Upper lobe of right lung (tissue), 1 donor: ENCODE results near the gene KANK4. TPM values are rescaled to one million over a fixed set of nuclear protein-coding genes. Genes with fewer than 3 reads are reported as not detected.
A peak's percentile ranks its signal among the peaks of the same experiment; 100 is the strongest.

ENCODE experiments used
- ATAC-seq: fragments of 200-7000 bp; cut with Tn5 transposase; one replicate; pipeline ENCODE4 v1.9.1; 2020; ENCODE audit warnings: mild to moderate bottlenecking, moderate library complexity
- DNase-seq: peaks from one replicate; pipeline ENCODE4 v3.0.0-alpha.2; 2020
- H3K27ac ChIP-seq: fragments of 200-600 bp; one replicate; pipeline ENCODE4 v1.8.0; 2022
- H3K27me3 ChIP-seq: fragments of 200-600 bp; one replicate; pipeline ENCODE4 v1.8.0; 2022; ENCODE audit warnings: mild to moderate bottlenecking
- H3K36me3 ChIP-seq: fragments of 200-600 bp; one replicate; pipeline ENCODE4 v1.8.0; 2022
- H3K4me1 ChIP-seq: fragments of 200-600 bp; one replicate; pipeline ENCODE4 v1.8.0; 2022
- H3K4me3 ChIP-seq: fragments of 200-600 bp; one replicate; pipeline ENCODE4 v1.8.0; 2022; ENCODE audit warnings: mild to moderate bottlenecking
- H3K9me3 ChIP-seq: fragments of 200-600 bp; one replicate; pipeline ENCODE4 v1.8.0; 2022
- intact Hi-C: fragments of 100-400 bp; cut with DNase I; formaldehyde crosslinking; loops from one replicate; pipeline ENCODE4 v1.11.0; 2022
- total RNA-seq: library from RNA; stranded (reverse); fragmentation: NEBNext Ultra II Directional; extraction: Animal tissue kit (Norgen Biotek cat#: 25700); gene quantifications from one replicate; pipeline ENCODE4 v1.2.1, GENCODE V29; 2021
- TF ChIP-seq, protein P1 (sequence below): fragments of 200-600 bp; IDR thresholded peaks from one replicate; pipeline ENCODE4 v1.8.0; 2022; ENCODE audit warnings: antibody characterized with exemption
- donor health status: DM: no; HTN: yes; CAD: no; lungs with severe emphysema.

The KANK4 gene
- total RNA-seq, 1 donor from 2014 or later: 6.4 TPM

- Histone ChIP-seq H3K4me1 (no peaks in the 10 kb centered on the region), H3K4me3 (no peak overlapping the region), H3K9me3 (peaks cover 7% of the 10 kb centered on the region), H3K36me3 (no peaks in the 10 kb centered on the region), H3K27me3 (no peaks in the 10 kb centered on the region), H3K27ac (no peak overlapping the region)
- TF ChIP-seq, protein P1, sequence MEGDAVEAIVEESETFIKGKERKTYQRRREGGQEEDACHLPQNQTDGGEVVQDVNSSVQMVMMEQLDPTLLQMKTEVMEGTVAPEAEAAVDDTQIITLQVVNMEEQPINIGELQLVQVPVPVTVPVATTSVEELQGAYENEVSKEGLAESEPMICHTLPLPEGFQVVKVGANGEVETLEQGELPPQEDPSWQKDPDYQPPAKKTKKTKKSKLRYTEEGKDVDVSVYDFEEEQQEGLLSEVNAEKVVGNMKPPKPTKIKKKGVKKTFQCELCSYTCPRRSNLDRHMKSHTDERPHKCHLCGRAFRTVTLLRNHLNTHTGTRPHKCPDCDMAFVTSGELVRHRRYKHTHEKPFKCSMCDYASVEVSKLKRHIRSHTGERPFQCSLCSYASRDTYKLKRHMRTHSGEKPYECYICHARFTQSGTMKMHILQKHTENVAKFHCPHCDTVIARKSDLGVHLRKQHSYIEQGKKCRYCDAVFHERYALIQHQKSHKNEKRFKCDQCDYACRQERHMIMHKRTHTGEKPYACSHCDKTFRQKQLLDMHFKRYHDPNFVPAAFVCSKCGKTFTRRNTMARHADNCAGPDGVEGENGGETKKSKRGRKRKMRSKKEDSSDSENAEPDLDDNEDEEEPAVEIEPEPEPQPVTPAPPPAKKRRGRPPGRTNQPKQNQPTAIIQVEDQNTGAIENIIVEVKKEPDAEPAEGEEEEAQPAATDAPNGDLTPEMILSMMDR: no peak
- DNase-seq (no peak), ATAC-seq (no peak)
- intact Hi-C loops: no loop called here
Measured at GRCh38 chr1:62212411-62212810, 106.8 kb downstream of the KANK4 start.

DNA sequence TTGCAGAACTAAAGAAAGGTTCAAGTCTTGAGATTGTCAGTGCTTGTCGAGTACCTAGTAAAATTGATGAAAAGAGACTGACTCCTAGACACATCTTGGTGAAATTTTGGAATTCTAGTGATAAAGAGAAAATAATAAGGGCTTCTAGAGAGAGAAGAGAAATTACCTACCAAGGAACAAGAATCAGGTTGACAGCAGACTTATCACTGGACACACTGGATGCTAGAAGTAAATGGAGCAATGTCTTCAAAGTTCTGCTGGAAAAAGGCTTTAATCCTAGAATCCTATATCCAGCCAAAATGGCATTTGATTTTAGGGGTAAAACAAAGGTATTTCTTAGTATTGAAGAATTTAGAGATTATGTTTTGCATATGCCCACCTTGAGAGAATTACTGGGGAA is 108.3 kb downstream of the KANK4 start:
- intact Hi-C loops: no loop called here
- no peaks in the 10 kb centered on the region for H3K27me3 ChIP-seq
- H3K27ac ChIP-seq: no peak overlapping the region
- ATAC-seq: no peak
- H3K4me1 ChIP-seq: no peaks in the 10 kb centered on the region
- H3K9me3 ChIP-seq: peaks cover 7% of the 10 kb centered on the region
- no peaks in the 10 kb centered on the region for H3K36me3 ChIP-seq
- H3K4me3 ChIP-seq: no peak overlapping the region
- no peak for DNase-seq
- TF ChIP-seq, protein P1: no peak

DNA sequence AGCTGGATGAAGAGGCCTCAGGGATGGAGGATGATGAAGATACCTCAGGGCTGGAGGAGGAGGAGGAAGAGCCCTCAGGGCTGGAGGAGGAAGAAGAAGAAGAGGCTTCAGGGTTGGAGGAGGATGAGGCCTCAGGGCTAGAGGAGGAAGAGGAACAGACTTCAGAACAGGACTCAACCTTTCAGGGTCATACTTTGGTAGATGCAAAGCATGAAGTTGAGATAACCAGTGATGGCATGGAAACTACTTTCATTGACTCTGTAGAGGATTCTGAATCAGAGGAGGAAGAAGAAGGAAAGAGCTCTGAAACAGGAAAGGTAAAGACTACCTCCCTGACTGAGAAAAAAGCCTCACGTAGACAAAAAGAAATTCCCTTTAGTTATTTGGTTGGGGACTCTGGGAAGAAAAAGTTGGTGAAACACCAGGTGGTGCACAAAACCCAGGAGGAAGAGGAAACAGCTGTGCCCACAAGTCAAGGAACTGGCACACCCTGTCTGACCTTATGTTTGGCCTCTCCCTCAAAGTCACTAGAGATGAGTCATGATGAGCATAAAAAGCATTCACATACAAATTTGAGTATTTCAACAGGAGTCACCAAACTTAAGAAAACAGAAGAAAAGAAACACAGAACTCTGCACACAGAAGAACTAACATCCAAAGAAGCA is 109.2 kb downstream of the KANK4 start:
- TF ChIP-seq, protein P1: no peak
- Histone ChIP-seq H3K27me3 (no peaks in the 10 kb centered on the region), H3K36me3 (no peaks in the 10 kb centered on the region), H3K4me3 (no peak overlapping the region), H3K9me3 (peaks cover 7% of the 10 kb centered on the region), H3K27ac (no peak overlapping the region), H3K4me1 (no peaks in the 10 kb centered on the region)
- ATAC-seq (no peak), DNase-seq (no peak)
- intact Hi-C loops: no loop called here

DNA sequence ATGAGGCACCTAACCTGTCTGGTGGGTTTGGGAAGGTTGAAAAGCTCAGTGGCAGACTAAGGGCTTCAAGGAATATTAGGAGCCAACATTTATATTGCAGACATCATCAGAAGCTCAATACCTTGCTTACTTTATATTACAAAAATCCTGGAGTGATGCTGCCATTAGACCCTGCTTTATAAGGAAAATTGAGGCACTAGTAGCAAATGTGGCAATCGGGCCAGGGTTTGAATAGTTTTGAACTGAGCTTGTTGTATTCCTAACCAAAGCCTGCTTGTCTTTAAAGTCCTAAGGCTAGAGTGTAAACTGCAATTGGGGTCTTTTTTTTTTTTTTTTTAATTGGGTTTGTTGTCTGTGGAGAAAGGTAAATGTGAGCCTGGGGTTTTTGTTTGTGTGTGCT is 110.3 kb downstream of the KANK4 start:
- DNase-seq (no peak), ATAC-seq (no peak)
- Histone ChIP-seq H3K27me3 (no peaks in the 10 kb centered on the region), H3K4me1 (no peaks in the 10 kb centered on the region), H3K4me3 (no peak overlapping the region), H3K36me3 (no peaks in the 10 kb centered on the region), H3K9me3 (peaks cover 7% of the 10 kb centered on the region), H3K27ac (no peak overlapping the region)
- TF ChIP-seq, protein P1: no peak
- intact Hi-C loops: no loop called here

DNA sequence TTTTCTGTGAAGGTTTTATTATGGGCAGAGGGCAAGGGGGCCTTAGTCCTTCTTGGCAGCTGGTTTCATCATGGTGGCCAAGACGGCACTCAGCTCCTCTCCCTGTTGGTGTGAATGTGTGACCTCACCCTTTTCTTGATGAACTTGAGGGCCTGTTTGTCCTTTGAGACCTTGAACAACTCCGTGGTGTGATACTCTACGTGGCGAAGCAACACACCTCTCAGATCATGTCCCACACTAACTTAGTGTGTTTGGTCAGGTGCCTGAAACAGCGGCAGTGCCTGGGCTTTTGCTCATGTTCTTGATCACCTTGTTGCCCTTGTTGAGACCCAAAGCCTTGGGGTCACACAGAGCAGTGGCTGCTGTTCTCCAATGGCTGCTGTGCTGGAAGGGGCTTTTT is 111.1 kb downstream of the KANK4 start:
- H3K4me3 ChIP-seq: no peak overlapping the region
- no peak for ATAC-seq
- peak; percentile 30 for DNase-seq
- H3K9me3 ChIP-seq: peaks cover 7% of the 10 kb centered on the region
- no peaks in the 10 kb centered on the region for H3K4me1 ChIP-seq
- no peak overlapping the region for H3K27ac ChIP-seq
- intact Hi-C loops: no loop called here
- H3K27me3 ChIP-seq: no peaks in the 10 kb centered on the region
- TF ChIP-seq, protein P1: no peak
- H3K36me3 ChIP-seq: no peaks in the 10 kb centered on the region

GRCh38 chr1:62207187-62207586 is 112.0 kb downstream of the KANK4 start:
- Histone ChIP-seq H3K4me3 (no peak overlapping the region), H3K9me3 (peaks cover 7% of the 10 kb centered on the region), H3K27ac (no peak overlapping the region), H3K4me1 (no peaks in the 10 kb centered on the region), H3K36me3 (no peaks in the 10 kb centered on the region), H3K27me3 (no peaks in the 10 kb centered on the region)
- ATAC-seq (no peak), DNase-seq (peak; percentile 1)
- TF ChIP-seq, protein P1: no peak
- intact Hi-C loops: no loop called here
